Smooth muscle cell (in vitro differentiated cells): ENCODE results near the gene PLXNA4. TPM values are rescaled to one million over a fixed set of nuclear protein-coding genes. Genes with fewer than 3 reads are reported as not detected.

Experiments used
- DNase-seq: peaks from one replicate; lab custom pipeline; 2025; ENCODE audit not compliant: unreplicated experiment; lab: John Stamatoyannopoulos, UW
- H2AFZ ChIP-seq: fragments of 200-600 bp; sonication (generic); 2 replicates; pipeline ENCODE4 v1.6.0; 2016; ENCODE audit warnings: antibody characterized with exemption, low read depth, mild to moderate bottlenecking
- H3F3A ChIP-seq: fragments of 200-600 bp; sonication (generic); 2 replicates; pipeline ENCODE4 v1.6.0; 2017; ENCODE audit warnings: antibody characterized with exemption, low read depth
- H3K27ac ChIP-seq: fragments of 200-600 bp; sonication (generic); 2 replicates; pipeline ENCODE4 v1.5.1; 2016; ENCODE audit warnings: low read depth, mild to moderate bottlenecking
- H3K27me3 ChIP-seq: fragments of 200-600 bp; sonication (generic); 2 replicates; pipeline ENCODE4 v1.6.1; 2016; ENCODE audit warnings: low read depth, mild to moderate bottlenecking
- H3K36me3 ChIP-seq: fragments of 200-600 bp; sonication (generic); 2 replicates; pipeline ENCODE4 v1.5.1; 2016; ENCODE audit warnings: low read depth
- H3K4me1 ChIP-seq: fragments of 200-600 bp; sonication (generic); 2 replicates; pipeline ENCODE4 v1.5.1; 2016; ENCODE audit warnings: low read depth
- H3K4me2 ChIP-seq: fragments of 200-600 bp; sonication (generic); 2 replicates; pipeline ENCODE4 v1.6.0; 2016; ENCODE audit warnings: mild to moderate bottlenecking
- H3K4me3 ChIP-seq: fragments of 200-600 bp; sonication (generic); 2 replicates; pipeline ENCODE4 v1.5.1; 2016; ENCODE audit warnings: mild to moderate bottlenecking
- H3K79me2 ChIP-seq: fragments of 200-600 bp; sonication (generic); 2 replicates; pipeline ENCODE4 v1.6.0; 2016; ENCODE audit warnings: low read depth, mild to moderate bottlenecking
- H3K9ac ChIP-seq: fragments of 200-600 bp; sonication (generic); 2 replicates; pipeline ENCODE4 v1.6.0; 2016; ENCODE audit warnings: low read depth
- H3K9me3 ChIP-seq: fragments of 200-600 bp; sonication (generic); replicated peaks from 2 replicates; pipeline ENCODE4 v1.5.1; 2016; ENCODE audit warnings: low read depth
- H4K20me1 ChIP-seq: fragments of 200-600 bp; sonication (generic); 2 replicates; pipeline ENCODE4 v1.6.0; 2016; ENCODE audit warnings: low read depth
- CTCF ChIP-seq: fragments of 200-600 bp; sonication (generic); IDR thresholded peaks from 2 replicates; pipeline ENCODE4 v1.5.1; 2017; ENCODE audit warnings: borderline replicate concordance, mild to moderate bottlenecking, antibody characterized with exemption; ENCODE audit not compliant: insufficient read depth, poor library complexity, severe bottlenecking
- WGBS: methylation state at CpG from one replicate; pipeline ENCODE4 v1.1.7; 2016; ENCODE audit warnings: low lambda C conversion rate; 5-methylcytosine and 5-hydroxymethylcytosine counted together
- polyA plus RNA-seq: library from polyadenylated mRNA; unstranded; fragments of >200 nt; fragmentation: Nextera tagmentation; extraction: Ambion mirVana; gene quantifications from 2 replicates; pipeline ENCODE4 v1.2.1, GENCODE V29; 2016
- total RNA-seq: library from RNA; depleted of rRNA; stranded (reverse); fragments of >200 nt; gene quantifications from 2 replicates; pipeline ENCODE4 v1.2.3, GENCODE V29; 2014

Gene PLXNA4
- total and polyA plus RNA-seq, 2 experiments from 2014 or later = 8.5 to 9.9 TPM

GRCh38 chr7:132343199-132343598, 233.1 kb downstream of the PLXNA4 start:
- no peak overlapping the region for H3K4me2 ChIP-seq
- H3K27me3 ChIP-seq = no peaks in the 10 kb centered on the region
- H2AFZ ChIP-seq = no peak overlapping the region
- H3K27ac ChIP-seq = no peak overlapping the region
- H3K79me2 ChIP-seq = peaks cover 4% of the 10 kb centered on the region
- no peaks in the 10 kb centered on the region for H3F3A ChIP-seq
- WGBS = 71% methylated on average over 1 of the region's 1 CpG
- no peak for DNase-seq
- H3K4me1 ChIP-seq = no peaks in the 10 kb centered on the region
- no peaks in the 10 kb centered on the region for H4K20me1 ChIP-seq
- H3K4me3 ChIP-seq = no peak overlapping the region
- no peaks in the 10 kb centered on the region for H3K9me3 ChIP-seq
- H3K9ac ChIP-seq = no peak overlapping the region
- no peak for TF ChIP-seq CTCF
- H3K36me3 ChIP-seq = no peaks in the 10 kb centered on the region

- Histone ChIP-seq H3K4me2 (no peak overlapping the region), H3K4me1 (no peaks in the 10 kb centered on the region), H3K36me3 (no peaks in the 10 kb centered on the region), H3K4me3 (no peak overlapping the region), H3K27ac (no peak overlapping the region), H3K9ac (no peak overlapping the region), H4K20me1 (no peaks in the 10 kb centered on the region), H2AFZ (no peak overlapping the region), H3K9me3 (no peaks in the 10 kb centered on the region), H3F3A (no peaks in the 10 kb centered on the region), H3K27me3 (no peaks in the 10 kb centered on the region), H3K79me2 (peaks cover 4% of the 10 kb centered on the region)
- no peak for TF ChIP-seq CTCF
- DNase-seq = no peak
- WGBS = 86% methylated on average over 4 of the region's 4 CpGs
These were observed 238.7 kb downstream of the PLXNA4 start for GRCh38 chr7:132337450-132338080.

GRCh38 chr7:132336797-132337196, 239.5 kb downstream of the PLXNA4 start:
- Histone ChIP-seq H3K9ac (no peak overlapping the region), H2AFZ (no peak overlapping the region), H3K36me3 (no peaks in the 10 kb centered on the region), H3K4me1 (no peaks in the 10 kb centered on the region), H3K4me2 (no peak overlapping the region), H3K9me3 (no peaks in the 10 kb centered on the region), H4K20me1 (no peaks in the 10 kb centered on the region), H3K79me2 (peaks cover 4% of the 10 kb centered on the region), H3F3A (no peaks in the 10 kb centered on the region), H3K27ac (no peak overlapping the region), H3K4me3 (no peak overlapping the region), H3K27me3 (no peaks in the 10 kb centered on the region)
- no peak for TF ChIP-seq CTCF
- WGBS = 93% methylated on average over 5 of the region's 5 CpGs
- DNase-seq = no peak

- Histone ChIP-seq H3K4me3 (no peak overlapping the region), H3K36me3 (no peaks in the 10 kb centered on the region), H3F3A (no peaks in the 10 kb centered on the region), H3K27ac (no peak overlapping the region), H3K9ac (no peak overlapping the region), H2AFZ (no peak overlapping the region), H3K4me1 (no peaks in the 10 kb centered on the region), H3K79me2 (no peaks in the 10 kb centered on the region), H3K4me2 (no peak overlapping the region), H3K27me3 (no peaks in the 10 kb centered on the region), H3K9me3 (no peaks in the 10 kb centered on the region), H4K20me1 (no peaks in the 10 kb centered on the region)
- TF ChIP-seq CTCF = no peak
- WGBS = 97% methylated on average over 2 of the region's 2 CpGs
- no peak for DNase-seq
These were observed 243.0 kb downstream of the PLXNA4 start for GRCh38 chr7:132333301-132333700.
